Measurements from ENCODE around the gene SAXO2.

- TF ChIP-seq CTCF (IDR thresholded peaks at IDR 0.05 in 4 of 5, conservative IDR thresholded peaks at IDR 0.05 in 1 of 5) (no peak), POLR2A (IDR thresholded peaks at IDR 0.05) (no peak)
These were observed 44.4 kb downstream of the SAXO2 start for GRCh38 chr15:82306791-82307713.
